Right atrium auricular region (tissue), 2 donors: ENCODE results near the gene TAAR8. TPM values are rescaled to one million over a fixed set of nuclear protein-coding genes. Genes with fewer than 3 reads are reported as not detected.

Experiments
- DNase-seq: peaks from one replicate; pipeline ENCODE4 v3.0.0-alpha.2; 2019; ENCODE audit warnings: low spot score
- H3K27ac ChIP-seq, 2 donors: fragments of 200-600 bp; sonication (generic); 1 replicate in 1 of 2; 2 replicates in 1 of 2; pipeline ENCODE4 v1.5.1; 2016 to 2019
- H3K27me3 ChIP-seq, 2 donors: fragments of 200-600 bp; sonication (generic); one replicate each; pipeline versions ENCODE4 v1.5.1 to v1.6.0; 2017 to 2019
- H3K36me3 ChIP-seq: fragments of 200-600 bp; sonication (generic); one replicate; pipeline ENCODE4 v1.5.1; 2016
- H3K4me1 ChIP-seq, 2 donors: fragments of 200-600 bp; sonication (generic); one replicate each; pipeline versions ENCODE4 v1.5.1 to v1.6.0; 2017 to 2019
- H3K4me3 ChIP-seq, 2 donors: fragments of 200-600 bp; sonication (generic); 1 replicate in 1 of 2; 2 replicates in 1 of 2; pipeline ENCODE4 v1.5.1; 2017 to 2019; ENCODE audit warnings: mild to moderate bottlenecking in 1 of 2, moderate library complexity in 1 of 2
- H3K9me3 ChIP-seq, 2 donors: fragments of 200-600 bp; sonication (generic); one replicate each; pipeline ENCODE4 v1.5.1; 2019
- CTCF ChIP-seq, 2 donors: fragments of 200-600 bp; sonication (generic); IDR thresholded peaks; one replicate each; pipeline ENCODE4 v1.5.1; 2019; ENCODE audit warnings: antibody characterized with exemption in 2 of 2
- total RNA-seq, 2 donors: library from RNA; depleted of rRNA; stranded (reverse); fragments of >200 nt; gene quantifications; one replicate each; pipeline ENCODE4 v1.1.0, GENCODE V29; 2016

Gene TAAR8
- total RNA-seq, 2 donors from 2014 or later, result not detected

- Histone ChIP-seq H3K36me3 (no peaks in the 10 kb centered on the region), H3K27ac (no peak overlapping the region)
- no peak for DNase-seq
Observed at GRCh38 chr6:132515386-132515785, 37.1 kb upstream of the TAAR8 start.

GRCh38 chr6:132520953-132521352 lies 31.5 kb upstream of the TAAR8 start:
- TF ChIP-seq CTCF (IDR thresholded peaks at IDR 0.05), result no peak
- H3K4me1 ChIP-seq, result no peaks in the 10 kb centered on the region
- DNase-seq, result no peak
- H3K36me3 ChIP-seq, result no peaks in the 10 kb centered on the region
- H3K27me3 ChIP-seq, result no peaks in the 10 kb centered on the region
- H3K4me3 ChIP-seq, result no peak overlapping the region
- no peak overlapping the region for H3K27ac ChIP-seq
- no peaks in the 10 kb centered on the region for H3K9me3 ChIP-seq

More at GRCh38 chr6:132515386-132515785, 37.1 kb upstream of the TAAR8 start:
- no peaks in the 10 kb centered on the region for H3K9me3 ChIP-seq
- peaks cover 0 to 24% of the 10 kb centered on the region in 2 donors for H3K4me1 ChIP-seq
- no peak for TF ChIP-seq CTCF (IDR thresholded peaks at IDR 0.05)
- H3K4me3 ChIP-seq, result no peak overlapping the region
- H3K27me3 ChIP-seq, result no peaks in the 10 kb centered on the region

- no peaks in the 10 kb centered on the region for H3K9me3 ChIP-seq
- H3K4me3 ChIP-seq, result no peak overlapping the region
- no peak for DNase-seq
- no peaks in the 10 kb centered on the region for H3K36me3 ChIP-seq
- H3K27me3 ChIP-seq, result no peaks in the 10 kb centered on the region
- H3K4me1 ChIP-seq, result no peaks in the 10 kb centered on the region
- H3K27ac ChIP-seq, result no peak overlapping the region
- no peak for TF ChIP-seq CTCF (IDR thresholded peaks at IDR 0.05)
Observed at GRCh38 chr6:132524646-132525045, 27.8 kb upstream of the TAAR8 start.

- no peak for DNase-seq
- no peaks in the 10 kb centered on the region for H3K4me1 ChIP-seq
- no peak overlapping the region for H3K4me3 ChIP-seq
- no peaks in the 10 kb centered on the region for H3K36me3 ChIP-seq
- H3K27ac ChIP-seq, result no peak overlapping the region
- TF ChIP-seq CTCF (IDR thresholded peaks at IDR 0.05), result no peak
- no peaks in the 10 kb centered on the region for H3K9me3 ChIP-seq
- no peaks in the 10 kb centered on the region for H3K27me3 ChIP-seq
Observed at GRCh38 chr6:132525866-132526265, 26.6 kb upstream of the TAAR8 start.

- H3K27me3 ChIP-seq, result no peaks in the 10 kb centered on the region
- H3K4me1 ChIP-seq, result no peaks in the 10 kb centered on the region
- no peak overlapping the region for H3K4me3 ChIP-seq
- DNase-seq, result no peak
- no peaks in the 10 kb centered on the region for H3K9me3 ChIP-seq
- no peaks in the 10 kb centered on the region for H3K36me3 ChIP-seq
- TF ChIP-seq CTCF (IDR thresholded peaks at IDR 0.05), result no peak
- no peak overlapping the region for H3K27ac ChIP-seq
Observed at GRCh38 chr6:132526461-132526860, 26.0 kb upstream of the TAAR8 start.

GRCh38 chr6:132527791-132528190 lies 24.7 kb upstream of the TAAR8 start:
- H3K27ac ChIP-seq, result no peak overlapping the region
- H3K4me3 ChIP-seq, result no peak overlapping the region
- TF ChIP-seq CTCF (IDR thresholded peaks at IDR 0.05), result no peak
- no peaks in the 10 kb centered on the region for H3K4me1 ChIP-seq
- H3K27me3 ChIP-seq, result no peaks in the 10 kb centered on the region
- H3K9me3 ChIP-seq, result no peaks in the 10 kb centered on the region
- H3K36me3 ChIP-seq, result no peaks in the 10 kb centered on the region
- no peak for DNase-seq
